PFSK-1 (cell line): ENCODE results near the gene C1QB.

ENCODE experiments used
- POLR2AphosphoS5 ChIP-seq: IDR thresholded peaks from 2 replicates; pipeline ENCODE4 v1.6.1; 2012; ENCODE audit warnings: low read depth, mild to moderate bottlenecking, control low read depth, low read length, moderate library complexity
- SIN3A ChIP-seq: IDR thresholded peaks from 2 replicates; pipeline ENCODE4 v1.6.1; 2012; ENCODE audit warnings: mild to moderate bottlenecking, low read length, moderate library complexity, borderline replicate concordance; ENCODE audit not compliant: insufficient read depth
- TAF1 ChIP-seq: IDR thresholded peaks from 2 replicates; pipeline ENCODE4 v1.6.1; 2012; ENCODE audit warnings: low read length, control low read depth, borderline replicate concordance; ENCODE audit not compliant: insufficient read depth
- TF ChIP-seq, protein P1 (sequence below), 2 experiments: IDR thresholded peaks; 2 replicates each; pipeline versions ENCODE4 v1.6.1 to v1.8.0; 2011 to 2012; ENCODE audit warnings: low read depth in 2 of 2, low read length in 2 of 2, control low read depth in 1 of 2, inconsistent platforms in 1 of 2, mild to moderate bottlenecking in 1 of 2, moderate library complexity in 1 of 2; ENCODE audit not compliant: insufficient read depth in 1 of 2

- TF ChIP-seq TAF1 (no peak), POLR2AphosphoS5 (no peak), SIN3A (no peak)
- TF ChIP-seq, protein P1, sequence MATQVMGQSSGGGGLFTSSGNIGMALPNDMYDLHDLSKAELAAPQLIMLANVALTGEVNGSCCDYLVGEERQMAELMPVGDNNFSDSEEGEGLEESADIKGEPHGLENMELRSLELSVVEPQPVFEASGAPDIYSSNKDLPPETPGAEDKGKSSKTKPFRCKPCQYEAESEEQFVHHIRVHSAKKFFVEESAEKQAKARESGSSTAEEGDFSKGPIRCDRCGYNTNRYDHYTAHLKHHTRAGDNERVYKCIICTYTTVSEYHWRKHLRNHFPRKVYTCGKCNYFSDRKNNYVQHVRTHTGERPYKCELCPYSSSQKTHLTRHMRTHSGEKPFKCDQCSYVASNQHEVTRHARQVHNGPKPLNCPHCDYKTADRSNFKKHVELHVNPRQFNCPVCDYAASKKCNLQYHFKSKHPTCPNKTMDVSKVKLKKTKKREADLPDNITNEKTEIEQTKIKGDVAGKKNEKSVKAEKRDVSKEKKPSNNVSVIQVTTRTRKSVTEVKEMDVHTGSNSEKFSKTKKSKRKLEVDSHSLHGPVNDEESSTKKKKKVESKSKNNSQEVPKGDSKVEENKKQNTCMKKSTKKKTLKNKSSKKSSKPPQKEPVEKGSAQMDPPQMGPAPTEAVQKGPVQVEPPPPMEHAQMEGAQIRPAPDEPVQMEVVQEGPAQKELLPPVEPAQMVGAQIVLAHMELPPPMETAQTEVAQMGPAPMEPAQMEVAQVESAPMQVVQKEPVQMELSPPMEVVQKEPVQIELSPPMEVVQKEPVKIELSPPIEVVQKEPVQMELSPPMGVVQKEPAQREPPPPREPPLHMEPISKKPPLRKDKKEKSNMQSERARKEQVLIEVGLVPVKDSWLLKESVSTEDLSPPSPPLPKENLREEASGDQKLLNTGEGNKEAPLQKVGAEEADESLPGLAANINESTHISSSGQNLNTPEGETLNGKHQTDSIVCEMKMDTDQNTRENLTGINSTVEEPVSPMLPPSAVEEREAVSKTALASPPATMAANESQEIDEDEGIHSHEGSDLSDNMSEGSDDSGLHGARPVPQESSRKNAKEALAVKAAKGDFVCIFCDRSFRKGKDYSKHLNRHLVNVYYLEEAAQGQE (IDR thresholded peaks at IDR 0.05; ENCODE audit: insufficient read depth in 1 of 2, low read depth in 2 of 2, low read length in 2 of 2) = no peak
Measured at GRCh38 chr1:22660716-22661241, 7.7 kb downstream of the C1QB start.
